ENCODE data around the gene CHCHD4. TPM values are rescaled to one million over a fixed set of nuclear protein-coding genes. Genes with fewer than 3 reads are reported as not detected.

CHCHD4 gene
- total RNA-seq, 3 donors from 2014 or later = 18.6 to 25.4 (median 24.2) TPM

Other genes starting within 250 kb of the CHCHD4 start
- under 1 TPM; 0.08 to 0.24 (median 0.10) TPM for gene WNT7A, start 244.8 kb downstream of the CHCHD4 start, total RNA-seq
- gene TMEM43, start 182 bp upstream of the CHCHD4 start, total RNA-seq = 10 to 100 TPM; 40.3 to 48.4 (median 45.1) TPM
- 10 to 100 TPM; 20.6 to 25.9 (median 23.5) TPM for gene XPC, start 53.7 kb upstream of the CHCHD4 start, total RNA-seq
- gene LSM3, start 53.9 kb upstream of the CHCHD4 start, total RNA-seq = 10 to 100 TPM; 19.8 to 21.9 (median 20.9) TPM